Measurements from ENCODE around the gene SLC35B1.

The SLC35B1 gene

GRCh38 chr17:49670002-49670401 is 37.8 kb downstream of the SLC35B1 start:
- DNase-seq, result no peak

- no peak for DNase-seq
Measured at GRCh38 chr17:49667854-49668253, 39.9 kb downstream of the SLC35B1 start.

GRCh38 chr17:49664706-49665211 is 43.0 kb downstream of the SLC35B1 start:
- no peak for DNase-seq

GRCh38 chr17:49659661-49660382 is 47.9 kb downstream of the SLC35B1 start:
- DNase-seq, result no peak

DNA sequence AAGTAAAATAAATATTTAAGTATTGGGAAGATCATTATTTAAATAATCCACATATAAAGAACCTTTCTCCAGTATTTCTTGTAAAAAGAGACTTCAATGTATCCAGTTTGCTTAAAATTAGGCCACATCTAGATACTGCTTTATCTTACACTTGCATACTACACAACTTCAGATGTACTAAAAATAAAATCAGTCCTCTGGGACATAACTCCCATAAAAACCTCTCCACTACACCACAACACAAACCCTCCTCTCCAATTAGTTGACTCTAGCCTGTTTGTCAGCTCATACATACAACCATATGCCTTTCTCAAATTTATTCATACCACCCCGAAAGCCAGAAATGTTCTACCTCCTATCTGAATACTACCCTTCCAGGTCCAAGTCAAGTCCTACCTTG is 51.5 kb downstream of the SLC35B1 start:
- no peak for DNase-seq
